Neuron (in vitro differentiated cells): ENCODE results near the gene FOXP1.

Source experiments
- H2AFZ ChIP-seq: one replicate; pipeline ENCODE4 v1.6.1; 2013; ENCODE audit warnings: low read depth, mild to moderate bottlenecking, inconsistent platforms, low read length, moderate library complexity
- H3K27me3 ChIP-seq: one replicate; pipeline ENCODE4 v1.6.1; 2013; ENCODE audit warnings: low read length; ENCODE audit not compliant: insufficient read depth
- H3K36me3 ChIP-seq: one replicate; pipeline ENCODE4 v1.6.1; 2013; ENCODE audit warnings: low read length; ENCODE audit not compliant: insufficient read depth
- H3K4me1 ChIP-seq: one replicate; pipeline ENCODE4 v1.6.1; 2013; ENCODE audit warnings: low read length; ENCODE audit not compliant: insufficient read depth
- H3K4me3 ChIP-seq: 2 replicates; pipeline ENCODE4 v1.5.1; 2013; ENCODE audit warnings: mild to moderate bottlenecking, low read length, moderate library complexity
- H3K9me3 ChIP-seq: one replicate; pipeline ENCODE4 v1.6.1; 2013; ENCODE audit warnings: low read length

FOXP1 gene

DNA sequence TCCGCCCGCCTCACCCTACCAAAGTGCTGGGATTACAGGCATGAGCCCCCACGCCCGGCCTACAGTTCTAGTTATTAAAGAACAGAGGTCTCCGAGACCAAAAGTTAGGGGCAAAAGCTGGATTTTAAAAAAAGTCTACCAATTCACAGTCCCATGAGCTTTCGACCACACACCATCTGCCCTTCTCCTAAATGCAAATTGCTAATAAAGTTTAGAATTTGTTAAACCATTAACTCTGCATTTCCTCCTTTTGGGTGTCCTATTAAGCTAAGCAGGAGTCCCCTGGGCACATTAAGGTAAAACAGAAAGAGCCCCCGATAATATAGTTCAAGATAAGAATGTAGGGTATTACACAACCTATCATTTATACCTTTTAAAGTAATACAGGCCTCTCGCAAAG lies 322.7 kb downstream of the FOXP1 start:
- Histone ChIP-seq H3K36me3 (no peaks in the 10 kb centered on the region), H3K9me3 (no peaks in the 10 kb centered on the region), H2AFZ (no peak overlapping the region), H3K4me1 (peaks cover 8% of the 10 kb centered on the region), H3K27me3 (no peaks in the 10 kb centered on the region), H3K4me3 (no peak overlapping the region)

DNA sequence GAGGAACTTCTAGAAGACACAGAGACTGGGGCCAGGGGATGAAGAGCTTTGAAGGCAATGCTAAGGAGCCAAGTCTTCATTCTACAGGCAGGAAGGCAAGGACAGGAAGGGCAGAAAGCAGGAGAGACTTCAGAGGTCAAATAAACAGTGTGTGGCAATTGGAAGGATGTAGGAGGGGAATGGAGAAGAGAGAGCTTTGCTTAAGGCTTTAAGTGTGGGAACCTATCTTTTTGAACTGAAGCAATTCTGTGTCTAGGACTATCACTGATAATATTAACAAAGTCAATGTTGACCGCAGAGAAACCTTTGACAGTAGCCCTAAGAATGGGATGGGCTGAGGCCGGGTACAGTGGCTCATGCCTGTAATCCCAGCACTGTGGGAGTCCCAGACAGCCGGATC lies 325.0 kb downstream of the FOXP1 start:
- H3K4me3 ChIP-seq: no peak overlapping the region
- no peaks in the 10 kb centered on the region for H3K27me3 ChIP-seq
- H3K36me3 ChIP-seq: no peaks in the 10 kb centered on the region
- H3K9me3 ChIP-seq: no peaks in the 10 kb centered on the region
- peaks cover 8% of the 10 kb centered on the region for H3K4me1 ChIP-seq
- H2AFZ ChIP-seq: no peak overlapping the region

DNA sequence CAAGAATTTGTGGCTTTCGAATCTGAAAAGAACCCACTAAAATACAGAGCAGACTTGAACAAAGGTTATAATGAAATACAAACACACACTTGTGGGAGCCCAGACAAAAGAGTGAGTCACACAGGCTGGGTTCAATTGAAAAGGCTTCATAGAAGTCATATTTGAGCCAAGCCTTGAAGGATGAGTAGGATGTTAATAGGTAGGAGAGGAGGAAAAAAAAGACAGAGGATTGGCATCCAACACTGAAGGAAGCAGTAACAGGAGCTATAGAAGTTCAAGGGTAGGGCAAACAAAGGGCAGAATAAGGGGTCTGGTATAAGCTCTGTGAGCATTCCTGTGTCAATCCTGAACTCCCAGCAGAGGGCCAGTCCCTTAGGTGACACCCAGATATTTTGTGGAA lies 325.4 kb downstream of the FOXP1 start:
- H3K36me3 ChIP-seq: no peaks in the 10 kb centered on the region
- H3K27me3 ChIP-seq: no peaks in the 10 kb centered on the region

GRCh38 chr3:71255498-71255897 lies 328.0 kb downstream of the FOXP1 start:
- H3K4me3 ChIP-seq: no peak overlapping the region
- peaks cover 8% of the 10 kb centered on the region for H3K4me1 ChIP-seq
- no peaks in the 10 kb centered on the region for H3K9me3 ChIP-seq
- H3K36me3 ChIP-seq: no peaks in the 10 kb centered on the region
- H2AFZ ChIP-seq: no peak overlapping the region
- no peaks in the 10 kb centered on the region for H3K27me3 ChIP-seq

More for the DNA sequence above, 325.4 kb downstream of the FOXP1 start:
- Histone ChIP-seq H2AFZ (no peak overlapping the region), H3K9me3 (no peaks in the 10 kb centered on the region), H3K4me3 (no peak overlapping the region), H3K4me1 (peaks cover 8% of the 10 kb centered on the region)

GRCh38 chr3:71254281-71255057 lies 329.1 kb downstream of the FOXP1 start:
- no peak overlapping the region for H3K4me3 ChIP-seq
- no peaks in the 10 kb centered on the region for H3K9me3 ChIP-seq
- H3K4me1 ChIP-seq: peaks cover 8% of the 10 kb centered on the region
- no peaks in the 10 kb centered on the region for H3K36me3 ChIP-seq
- no peak overlapping the region for H2AFZ ChIP-seq
- no peaks in the 10 kb centered on the region for H3K27me3 ChIP-seq

DNA sequence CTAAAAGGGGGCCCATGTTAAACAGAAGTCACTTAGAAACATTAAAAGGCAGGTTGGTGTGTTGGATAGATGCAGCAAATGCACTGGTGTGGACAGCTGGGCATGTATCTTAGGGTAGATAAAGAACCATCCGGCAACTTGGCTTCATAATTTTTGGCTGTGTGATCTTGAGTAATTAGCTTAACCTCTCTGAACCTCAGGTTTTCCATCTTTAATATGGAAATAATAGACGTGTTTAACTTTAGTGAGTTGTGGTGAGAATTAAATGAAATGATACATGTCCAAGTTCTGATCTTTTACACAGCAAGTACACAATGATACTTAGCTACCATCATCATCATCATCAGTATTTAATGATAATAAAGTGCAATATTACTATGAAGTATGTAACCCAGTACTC lies 330.4 kb downstream of the FOXP1 start:
- no peaks in the 10 kb centered on the region for H3K36me3 ChIP-seq
- H2AFZ ChIP-seq: no peak overlapping the region
- peaks cover 2% of the 10 kb centered on the region for H3K4me1 ChIP-seq
- no peaks in the 10 kb centered on the region for H3K9me3 ChIP-seq
- H3K4me3 ChIP-seq: no peak overlapping the region
- no peaks in the 10 kb centered on the region for H3K27me3 ChIP-seq

DNA sequence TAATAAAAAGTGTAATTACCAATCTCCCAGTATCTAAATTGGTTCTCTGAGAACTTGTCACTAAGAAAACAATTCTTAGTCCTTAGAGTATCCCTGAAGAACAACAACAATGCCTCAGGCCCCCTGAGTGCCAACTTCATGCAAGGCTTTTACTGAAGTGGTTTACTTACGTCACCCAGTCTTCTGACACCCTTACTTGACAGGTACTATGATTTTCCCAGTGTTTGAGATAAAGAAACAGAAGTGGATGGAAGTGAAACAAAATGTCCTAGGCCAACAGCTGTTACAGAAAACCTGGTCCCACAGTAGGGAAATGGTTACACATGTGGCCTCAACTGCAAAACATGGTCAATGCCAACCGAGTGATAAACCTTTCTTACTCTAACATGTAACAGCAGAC lies 331.1 kb downstream of the FOXP1 start:
- H3K4me3 ChIP-seq: no peak overlapping the region

GRCh38 chr3:71251156-71251775 lies 332.3 kb downstream of the FOXP1 start:
- Histone ChIP-seq H2AFZ (no peak overlapping the region), H3K9me3 (no peaks in the 10 kb centered on the region), H3K36me3 (no peaks in the 10 kb centered on the region), H3K4me3 (no peak overlapping the region), H3K27me3 (no peaks in the 10 kb centered on the region), H3K4me1 (peaks cover 17% of the 10 kb centered on the region)

More for the DNA sequence above, 331.1 kb downstream of the FOXP1 start:
- peaks cover 5% of the 10 kb centered on the region for H3K4me1 ChIP-seq
- H3K27me3 ChIP-seq: no peaks in the 10 kb centered on the region
- no peak overlapping the region for H2AFZ ChIP-seq
- H3K9me3 ChIP-seq: no peaks in the 10 kb centered on the region
- no peaks in the 10 kb centered on the region for H3K36me3 ChIP-seq

DNA sequence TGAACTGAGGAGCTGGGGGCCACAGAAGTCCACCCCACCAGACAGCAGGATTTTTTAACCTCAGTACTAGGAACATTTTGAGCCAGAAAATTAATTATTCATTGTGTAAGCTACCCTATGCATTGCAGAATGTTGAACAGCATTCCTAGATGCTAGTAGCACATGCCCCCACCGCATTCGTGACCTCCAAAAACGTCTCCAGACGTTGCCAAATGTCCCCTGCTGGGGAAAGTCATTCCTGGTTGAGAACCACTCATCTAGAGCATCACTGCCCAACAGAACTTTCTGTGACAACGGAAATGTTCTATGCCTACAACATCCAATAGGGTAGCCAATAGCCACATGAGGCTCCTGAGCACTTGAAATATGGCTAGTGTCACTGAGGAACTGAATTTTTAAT lies 333.5 kb downstream of the FOXP1 start:
- Histone ChIP-seq H3K27me3 (no peaks in the 10 kb centered on the region), H3K4me1 (peaks cover 30% of the 10 kb centered on the region), H2AFZ (no peak overlapping the region), H3K4me3 (no peak overlapping the region), H3K36me3 (no peaks in the 10 kb centered on the region), H3K9me3 (no peaks in the 10 kb centered on the region)

DNA sequence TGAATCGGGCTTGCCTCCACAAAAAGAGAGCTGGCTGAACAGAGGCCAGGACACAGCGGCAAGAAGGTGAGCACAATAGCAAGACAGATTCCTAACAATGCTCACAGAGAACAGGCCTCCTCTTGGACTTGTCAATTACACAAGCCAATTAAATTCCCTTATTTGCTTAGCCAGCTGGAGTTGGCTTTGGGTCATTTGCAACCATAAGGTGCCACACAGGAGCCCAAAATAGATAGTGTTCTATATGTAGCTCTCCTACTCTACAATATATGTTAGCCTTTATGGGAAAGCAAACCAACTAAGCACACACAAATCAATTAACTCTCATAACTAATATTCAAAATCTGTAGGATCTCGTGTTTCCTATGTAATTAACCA lies 335.6 kb downstream of the FOXP1 start:
- Histone ChIP-seq H3K4me1 (peaks cover 48% of the 10 kb centered on the region), H3K9me3 (no peaks in the 10 kb centered on the region), H3K4me3 (no peak overlapping the region), H3K27me3 (no peaks in the 10 kb centered on the region), H2AFZ (no peak overlapping the region), H3K36me3 (no peaks in the 10 kb centered on the region)

- H3K27me3 ChIP-seq: no peaks in the 10 kb centered on the region
- no peaks in the 10 kb centered on the region for H3K36me3 ChIP-seq
- H3K9me3 ChIP-seq: no peaks in the 10 kb centered on the region
- H3K4me3 ChIP-seq: no peak overlapping the region
- peaks cover 48% of the 10 kb centered on the region for H3K4me1 ChIP-seq
- H2AFZ ChIP-seq: no peak overlapping the region
These were observed 336.1 kb downstream of the FOXP1 start for GRCh38 chr3:71247221-71247957.

DNA sequence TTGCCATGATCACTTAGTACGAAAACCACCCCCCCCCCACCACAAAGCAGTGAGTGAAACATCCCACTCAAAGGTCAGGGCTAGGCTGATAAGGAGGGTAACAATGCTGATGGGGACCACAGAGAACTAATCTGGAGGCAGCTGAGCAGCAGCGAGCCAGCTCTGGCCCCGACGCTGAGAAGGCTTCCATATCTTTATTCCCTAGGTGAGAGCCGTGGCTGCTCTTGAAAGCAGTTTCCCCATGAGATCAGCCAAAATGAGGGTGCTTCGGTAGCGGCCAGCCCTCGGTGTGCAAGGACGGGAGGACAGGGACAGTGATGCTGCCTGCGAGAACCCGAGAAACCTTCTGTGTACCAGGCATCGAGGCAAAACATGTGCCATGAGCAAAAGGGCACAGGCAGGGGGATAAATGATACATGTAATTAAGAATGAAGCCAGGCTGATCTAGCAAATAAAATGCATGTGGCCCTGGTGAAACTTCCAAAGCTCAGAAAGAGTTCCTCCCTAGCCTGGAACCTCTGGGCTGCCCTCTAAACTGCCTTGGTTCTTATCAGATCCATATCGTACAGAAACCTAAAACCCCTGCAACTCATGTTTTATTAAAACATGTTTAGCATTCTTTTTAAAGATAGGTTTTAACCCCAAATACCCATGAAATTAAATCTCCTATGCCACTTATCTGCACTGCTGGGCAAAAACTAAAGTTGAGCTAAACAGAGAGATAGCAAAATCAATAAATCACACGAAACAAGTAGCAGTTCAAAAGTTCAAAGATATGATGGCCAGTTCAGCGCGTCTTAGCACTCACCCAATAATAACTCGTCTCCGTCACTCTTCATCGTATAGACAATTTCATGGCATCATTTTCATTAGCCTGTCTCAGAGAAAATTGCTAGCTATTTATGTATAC lies 337.3 kb downstream of the FOXP1 start:
- Histone ChIP-seq H3K27me3 (no peaks in the 10 kb centered on the region), H3K9me3 (no peaks in the 10 kb centered on the region), H3K4me3 (no peak overlapping the region), H3K36me3 (no peaks in the 10 kb centered on the region), H2AFZ (no peak overlapping the region), H3K4me1 (peaks cover 58% of the 10 kb centered on the region)
